Activated CD4-positive, alpha-beta memory T cell treated with anti-CD3 and anti-CD28 coated beads for 36 hours (primary cell): ENCODE data around the gene LIN52. TPM values are rescaled to one million over a fixed set of nuclear protein-coding genes. Genes with fewer than 3 reads are reported as not detected.

Experiments
- CTCF ChIA-PET: fragments of 350-600 bp; sonication (Branson Sonifier 250); formaldehyde crosslinking; loops from one replicate; lab custom pipeline; 2021; ENCODE audit warnings: antibody characterized with exemption, inconsistent platforms; lab: Charles Lee
- POLR2A ChIA-PET: fragments of 350-600 bp; sonication (Branson Sonifier 250); formaldehyde crosslinking; loops from one replicate; lab custom pipeline; 2021; ENCODE audit warnings: antibody characterized with exemption; lab: Charles Lee
- DNase-seq: peaks from one replicate; pipeline ENCODE4 v3.0.0-alpha.2; 2020
- H3K27ac Mint-ChIP-seq: one replicate; pipeline ENCODE4 v1.8.0; 2021; ENCODE audit warnings: mixed read lengths
- H3K27me3 Mint-ChIP-seq: one replicate; pipeline ENCODE4 v1.8.0; 2021; ENCODE audit warnings: mixed read lengths
- H3K36me3 Mint-ChIP-seq: one replicate; pipeline ENCODE4 v1.8.0; 2021; ENCODE audit warnings: mixed read lengths
- H3K4me1 Mint-ChIP-seq: one replicate; pipeline ENCODE4 v1.8.0; 2021; ENCODE audit warnings: low read depth, mixed read lengths
- H3K4me3 Mint-ChIP-seq: one replicate; pipeline ENCODE4 v1.8.0; 2021; ENCODE audit warnings: mild to moderate bottlenecking, mixed read lengths
- H3K9me3 Mint-ChIP-seq: one replicate; pipeline ENCODE4 v1.8.0; 2021; ENCODE audit warnings: mixed read lengths
- intact Hi-C: fragments of 100-400 bp; cut with micrococcal nuclease; formaldehyde crosslinking; loops from one replicate; pipeline ENCODE4 v1.15.1; 2023
- total RNA-seq, 2 experiments: library from RNA; stranded (reverse); gene quantifications; one replicate each; pipeline ENCODE4 v1.2.3, GENCODE V29; 2021

Gene LIN52
- total RNA-seq, 2 experiments from 2014 or later, result 13.5 to 14.4 TPM

- H3K36me3 Mint-ChIP-seq, result peaks cover 17% of the 10 kb centered on the region
- no peaks in the 10 kb centered on the region for H3K9me3 Mint-ChIP-seq
- CTCF ChIA-PET, result interaction anchor here (1.6 kb wide), 1 partner anchor 27 kb away, joined by 3 read pairs; no protein-coding TSS in a partner anchor
- no peaks in the 10 kb centered on the region for H3K4me1 Mint-ChIP-seq
- no peak overlapping the region for H3K27ac Mint-ChIP-seq
- POLR2A ChIA-PET, result no interaction called here
- DNase-seq, result no peak
- intact Hi-C loops, result no loop called here
- no peaks in the 10 kb centered on the region for H3K27me3 Mint-ChIP-seq
- no peak overlapping the region for H3K4me3 Mint-ChIP-seq
Observed at GRCh38 chr14:74065746-74066575, 18.8 kb upstream of the LIN52 start.

GRCh38 chr14:74077401-74077800 is 7.4 kb upstream of the LIN52 start:
- ChIA-PET CTCF (no interaction called here), POLR2A (interaction anchor here (0.6 to 1.1 kb wide), 2 partner anchors 58 to 128 kb away, joined by 3 to 7 read pairs; partner anchors contain the start of genes BBOF1, ENTPD5 and FAM161B)
- H3K36me3 Mint-ChIP-seq, result peaks cover 3% of the 10 kb centered on the region
- H3K4me1 Mint-ChIP-seq, result no peaks in the 10 kb centered on the region
- intact Hi-C loops, result no loop called here
- H3K9me3 Mint-ChIP-seq, result no peaks in the 10 kb centered on the region
- H3K27me3 Mint-ChIP-seq, result no peaks in the 10 kb centered on the region
- H3K4me3 Mint-ChIP-seq, result no peak overlapping the region
- DNase-seq, result no peak
- no peak overlapping the region for H3K27ac Mint-ChIP-seq

GRCh38 chr14:74080820-74081460 is 3.8 kb upstream of the LIN52 start:
- Mint-ChIP-seq H3K27me3 (no peaks in the 10 kb centered on the region), H3K27ac (no peak overlapping the region), H3K9me3 (no peaks in the 10 kb centered on the region), H3K36me3 (no peaks in the 10 kb centered on the region), H3K4me1 (peaks cover 21% of the 10 kb centered on the region), H3K4me3 (no peak overlapping the region)
- intact Hi-C loops, result loop anchor here (5.0 to 10.0 kb wide), 3 partner anchors 174 to 631 kb away; partner anchors contain the start of genes AREL1 and FCF1
- no peak for DNase-seq
- POLR2A ChIA-PET, result no interaction called here
- CTCF ChIA-PET, result no interaction called here

GRCh38 chr14:74081491-74081890 is 3.3 kb upstream of the LIN52 start:
- intact Hi-C loops, result loop anchor here (5.0 to 10.0 kb wide), 3 partner anchors 173 to 631 kb away; partner anchors contain the start of genes AREL1 and FCF1
- H3K4me1 Mint-ChIP-seq, result peaks cover 26% of the 10 kb centered on the region
- no peaks in the 10 kb centered on the region for H3K36me3 Mint-ChIP-seq
- no peaks in the 10 kb centered on the region for H3K9me3 Mint-ChIP-seq
- POLR2A ChIA-PET, result no interaction called here
- H3K27ac Mint-ChIP-seq, result no peak overlapping the region
- DNase-seq, result no peak
- CTCF ChIA-PET, result no interaction called here
- no peak overlapping the region for H3K4me3 Mint-ChIP-seq
- H3K27me3 Mint-ChIP-seq, result no peaks in the 10 kb centered on the region

- Mint-ChIP-seq H3K27me3 (no peaks in the 10 kb centered on the region), H3K36me3 (peaks cover 2% of the 10 kb centered on the region), H3K27ac (no peak overlapping the region), H3K4me3 (peak overlapping the region; percentile 100), H3K4me1 (peaks cover 31% of the 10 kb centered on the region), H3K9me3 (no peaks in the 10 kb centered on the region)
- ChIA-PET POLR2A (no interaction called here), CTCF (interaction anchor here (2.0 kb wide), 1 partner anchor 169 kb away, joined by 7 read pairs; no protein-coding TSS in a partner anchor)
- intact Hi-C loops, result loop anchor here (5.0 to 10.0 kb wide), 3 partner anchors 172 to 629 kb away; partner anchors contain the start of genes AREL1 and FCF1
- DNase-seq, result no peak
Observed at GRCh38 chr14:74083161-74083560, 1.6 kb upstream of the LIN52 start.

- H3K27me3 Mint-ChIP-seq, result no peaks in the 10 kb centered on the region
- H3K36me3 Mint-ChIP-seq, result peaks cover 4% of the 10 kb centered on the region
- H3K4me3 Mint-ChIP-seq, result peak overlapping the region; percentile 100
- no peaks in the 10 kb centered on the region for H3K9me3 Mint-ChIP-seq
- intact Hi-C loops, result loop anchor here (1.0 to 10.0 kb wide), 10 partner anchors 65 to 1026 kb away; partner anchors contain the start of genes AREL1, BBOF1, COQ6 and ENTPD5
- peaks cover 35% of the 10 kb centered on the region for H3K4me1 Mint-ChIP-seq
- H3K27ac Mint-ChIP-seq, result peak overlapping the region; percentile 98
- no peak for DNase-seq
- ChIA-PET POLR2A (interaction anchor here (1.3 kb wide), 1 partner anchor 471 kb away, joined by 3 read pairs; the partner anchor contains the start of gene ACOT6), CTCF (interaction anchor here (1.0 to 2.0 kb wide), 2 partner anchors 60 to 168 kb away, joined by 3 to 7 read pairs; no protein-coding TSS in a partner anchor)
Observed at GRCh38 chr14:74083784-74084276, 926 bp upstream of the LIN52 start.

GRCh38 chr14:74085047-74085637 is 386 bp downstream of the LIN52 start:
- ChIA-PET CTCF (interaction anchor here (0.9 to 1.4 kb wide), 2 partner anchors 165 to 577 kb away, joined by 3 read pairs; no protein-coding TSS in a partner anchor), POLR2A (interaction anchor here (0.6 to 1.8 kb wide), 7 partner anchors 66 to 1095 kb away, joined by 3 to 8 read pairs (median 4); partner anchors contain the start of genes ACOT6, BBOF1 and ENTPD5)
- DNase-seq, result peak; percentile 72
- H3K27ac Mint-ChIP-seq, result peak overlapping the region; percentile 98
- H3K9me3 Mint-ChIP-seq, result no peaks in the 10 kb centered on the region
- intact Hi-C loops, result loop anchor here (1.0 to 10.0 kb wide), 5 partner anchors 170 to 408 kb away; partner anchors contain the start of genes ISCA2 and NPC2
- H3K4me1 Mint-ChIP-seq, result peaks cover 42% of the 10 kb centered on the region
- peaks cover 7% of the 10 kb centered on the region for H3K36me3 Mint-ChIP-seq
- H3K4me3 Mint-ChIP-seq, result peak overlapping the region; percentile 100
- no peaks in the 10 kb centered on the region for H3K27me3 Mint-ChIP-seq

GRCh38 chr14:74085828-74086227 is 1.1 kb downstream of the LIN52 start:
- no peak for DNase-seq
- Mint-ChIP-seq H3K4me1 (peaks cover 42% of the 10 kb centered on the region), H3K27me3 (no peaks in the 10 kb centered on the region), H3K4me3 (peak overlapping the region; percentile 100), H3K36me3 (peaks cover 9% of the 10 kb centered on the region), H3K9me3 (no peaks in the 10 kb centered on the region), H3K27ac (peak overlapping the region; percentile 98)
- intact Hi-C loops, result loop anchor here (1.0 to 10.0 kb wide), 5 partner anchors 169 to 407 kb away; partner anchors contain the start of genes ISCA2 and NPC2
- ChIA-PET POLR2A (interaction anchor here (0.6 to 1.8 kb wide), 7 partner anchors 67 to 1095 kb away, joined by 3 to 8 read pairs (median 4); partner anchors contain the start of genes BBOF1, ENTPD5 and ZNF410), CTCF (interaction anchor here (1.4 kb wide), 1 partner anchor 578 kb away, joined by 3 read pairs; no protein-coding TSS in a partner anchor)

GRCh38 chr14:74089251-74090020 is 4.7 kb downstream of the LIN52 start:
- peaks cover 14% of the 10 kb centered on the region for H3K36me3 Mint-ChIP-seq
- no peak overlapping the region for H3K4me3 Mint-ChIP-seq
- intact Hi-C loops, result loop anchor here (10.0 kb wide), 2 partner anchors 165 to 335 kb away; no protein-coding TSS in a partner anchor
- CTCF ChIA-PET, result no interaction called here
- no peak overlapping the region for H3K27ac Mint-ChIP-seq
- no peaks in the 10 kb centered on the region for H3K27me3 Mint-ChIP-seq
- DNase-seq, result peak; percentile 15
- POLR2A ChIA-PET, result no interaction called here
- peaks cover 30% of the 10 kb centered on the region for H3K4me1 Mint-ChIP-seq
- no peaks in the 10 kb centered on the region for H3K9me3 Mint-ChIP-seq

- H3K9me3 Mint-ChIP-seq, result no peaks in the 10 kb centered on the region
- POLR2A ChIA-PET, result no interaction called here
- intact Hi-C loops, result no loop called here
- no peaks in the 10 kb centered on the region for H3K27me3 Mint-ChIP-seq
- no peaks in the 10 kb centered on the region for H3K4me1 Mint-ChIP-seq
- peaks cover 20% of the 10 kb centered on the region for H3K36me3 Mint-ChIP-seq
- no peak overlapping the region for H3K27ac Mint-ChIP-seq
- CTCF ChIA-PET, result interaction anchor here (0.9 kb wide), 1 partner anchor 146 kb away, joined by 3 read pairs; no protein-coding TSS in a partner anchor
- no peak overlapping the region for H3K4me3 Mint-ChIP-seq
- no peak for DNase-seq
Observed at GRCh38 chr14:74105381-74105780, 20.6 kb downstream of the LIN52 start.
